Measurements from ENCODE around the gene PLCG2.
"Not testable (repeated sequence)": the region's sequence is repeated elsewhere in the genome, so short reads cannot be mapped to it uniquely, and the experiment has no call there.

The PLCG2 gene

DNA sequence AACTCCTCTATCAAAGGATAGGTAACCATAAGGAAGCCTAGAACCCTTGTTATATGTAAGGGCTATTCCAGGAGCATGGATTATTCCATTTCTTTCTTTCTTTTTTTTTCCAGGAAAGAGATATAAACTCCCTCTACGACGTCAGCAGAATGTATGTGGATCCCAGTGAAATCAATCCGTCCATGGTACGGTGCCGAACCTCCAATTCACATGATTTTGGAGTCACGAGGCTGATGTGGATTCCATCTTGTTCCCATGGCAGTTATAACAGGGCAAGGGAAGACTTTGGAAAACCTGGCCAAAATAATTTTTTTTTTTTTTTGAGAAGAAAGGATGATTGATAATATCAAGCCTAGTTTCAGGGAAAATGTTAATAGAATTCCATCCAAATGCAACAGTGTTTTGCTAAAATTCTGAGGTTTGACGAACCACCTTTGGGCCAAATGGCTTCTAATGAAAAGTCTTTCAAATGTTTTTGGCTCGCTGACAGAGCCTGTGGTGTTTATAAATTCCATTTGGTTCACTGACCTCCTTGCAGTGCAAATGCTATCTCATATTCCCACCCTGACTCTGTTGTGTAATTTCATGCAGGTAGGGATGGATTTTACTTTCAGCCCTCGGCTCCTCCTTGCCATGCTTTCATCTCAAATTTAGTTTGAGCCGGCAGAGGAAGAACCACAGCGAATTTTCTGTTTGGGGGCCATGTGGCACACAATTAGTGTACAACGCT, 142.2 kb downstream of the PLCG2 start:
- no peak for DNase-seq

DNA sequence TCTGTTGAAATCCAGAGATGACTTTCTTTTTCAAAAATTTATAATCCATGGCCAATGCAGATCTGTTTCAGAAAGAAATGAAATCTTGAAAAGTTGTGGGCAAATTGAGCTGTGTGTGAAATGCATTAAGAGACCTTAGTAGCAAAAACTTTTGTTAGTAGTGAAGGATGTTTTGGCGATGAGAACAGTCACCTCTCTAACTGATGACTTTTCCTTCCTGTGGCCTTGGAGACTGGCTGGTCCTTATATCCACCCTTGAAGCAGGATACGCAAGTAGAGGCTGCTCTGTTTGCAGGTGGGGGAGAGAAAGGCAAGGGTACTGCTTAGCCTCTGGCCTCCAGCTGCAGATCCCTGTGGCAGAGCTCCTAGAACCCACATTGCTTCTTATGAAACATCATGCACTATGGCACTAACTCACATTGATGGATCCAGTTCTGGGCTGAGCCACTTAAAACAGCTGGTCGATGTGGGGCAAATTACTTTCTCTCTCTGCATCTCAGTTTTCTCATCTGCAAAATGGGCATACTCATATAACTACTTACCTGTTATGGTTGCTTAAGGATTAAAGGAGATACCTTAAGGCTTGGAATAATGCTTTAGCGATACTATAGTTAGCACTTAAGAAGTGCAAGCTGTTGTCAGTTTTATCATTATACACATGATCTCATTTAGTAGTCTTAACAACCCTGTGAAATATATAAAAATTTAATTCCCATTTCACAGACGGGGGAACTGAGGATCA, 142.9 kb downstream of the PLCG2 start:
- DNase-seq, result no peak

DNA sequence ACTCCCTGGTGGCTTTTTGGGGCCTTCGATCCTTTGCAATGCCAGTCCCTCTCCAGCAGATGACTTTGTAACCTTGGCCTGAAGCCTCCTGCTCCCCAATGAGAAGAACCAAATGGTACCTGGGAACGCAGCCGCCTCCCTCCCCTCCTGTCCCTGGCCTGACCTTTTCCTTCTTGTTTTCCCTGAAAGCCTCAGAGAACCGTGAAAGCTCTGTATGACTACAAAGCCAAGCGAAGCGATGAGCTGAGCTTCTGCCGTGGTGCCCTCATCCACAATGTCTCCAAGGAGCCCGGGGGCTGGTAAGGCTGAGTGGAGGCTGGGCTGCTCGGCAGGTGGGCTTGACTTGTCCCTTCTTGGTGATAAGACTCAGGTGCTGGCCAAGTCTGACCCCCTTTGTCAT, 144.2 kb downstream of the PLCG2 start:
- no peak for DNase-seq

DNA sequence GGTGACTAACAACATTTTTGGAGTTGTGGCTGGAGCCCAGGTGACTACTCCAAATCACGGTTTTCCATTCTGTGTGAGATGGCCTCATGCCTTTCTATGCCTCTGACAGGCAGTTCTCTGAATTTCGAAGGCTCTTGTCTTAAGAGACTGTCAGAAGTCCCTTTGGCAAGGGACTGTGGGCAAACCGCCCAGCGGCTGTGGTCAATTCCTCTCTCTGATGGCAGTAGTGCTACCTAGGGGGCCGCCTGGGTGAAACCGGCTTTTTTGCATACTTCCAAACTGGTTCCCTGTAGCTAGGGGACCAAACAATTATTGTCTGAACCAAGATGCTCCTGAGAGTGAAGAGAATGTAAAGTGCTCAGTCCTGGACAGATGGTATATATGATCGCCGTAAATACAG, 145.9 kb downstream of the PLCG2 start:
- no peak for DNase-seq

DNA sequence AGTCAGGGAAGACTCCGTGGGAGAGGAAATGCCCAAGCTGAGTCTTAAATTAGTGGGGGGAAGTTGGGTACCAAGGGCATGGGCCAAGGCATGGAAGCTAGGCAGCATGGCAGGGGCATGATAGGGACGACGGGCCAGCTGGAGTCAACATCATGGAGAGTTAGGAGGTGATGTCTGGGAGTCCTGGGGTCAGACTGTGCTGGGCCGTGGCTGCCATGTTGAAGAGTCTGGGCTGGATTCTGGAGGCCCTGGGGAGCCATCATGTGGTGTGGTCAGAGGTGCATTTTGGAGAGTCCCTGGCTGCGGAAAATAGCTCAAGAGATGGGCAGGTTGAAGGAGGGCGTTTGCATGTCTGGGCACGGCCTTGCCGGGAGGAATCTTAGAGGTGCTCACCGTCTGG, 146.9 kb downstream of the PLCG2 start:
- DNase-seq, result no peak

DNA sequence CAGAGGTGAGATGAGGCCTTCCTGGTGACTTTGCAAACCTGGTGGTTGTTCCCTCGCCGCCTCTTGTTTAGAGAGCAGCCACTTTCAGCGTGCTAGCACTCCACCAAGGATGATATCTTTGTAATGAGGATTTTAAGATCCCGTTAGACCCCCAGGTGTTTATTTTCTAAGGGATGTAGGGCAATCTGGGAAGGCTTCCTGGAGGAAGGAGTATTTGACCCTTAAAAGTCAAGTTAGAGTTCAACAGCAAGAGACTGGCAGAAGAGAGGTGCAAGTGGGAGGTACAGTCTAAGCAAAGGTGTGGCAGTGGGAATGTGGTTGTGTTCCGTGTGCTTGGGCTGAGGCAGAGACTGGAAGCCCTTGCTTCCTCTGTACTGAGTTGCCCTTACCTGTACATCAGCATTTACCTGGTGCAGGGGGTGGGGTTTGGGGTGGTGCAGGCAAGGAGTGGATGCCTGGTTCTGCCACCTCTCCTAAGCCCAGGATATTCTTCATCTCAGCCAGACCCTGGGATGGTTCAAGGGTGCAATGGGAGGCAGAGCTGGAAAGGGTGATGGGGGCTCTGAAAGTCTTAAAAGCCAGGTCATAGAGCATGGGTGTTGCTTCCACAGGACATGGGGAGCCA, 148.6 kb downstream of the PLCG2 start:
- DNase-seq, result no peak

DNA sequence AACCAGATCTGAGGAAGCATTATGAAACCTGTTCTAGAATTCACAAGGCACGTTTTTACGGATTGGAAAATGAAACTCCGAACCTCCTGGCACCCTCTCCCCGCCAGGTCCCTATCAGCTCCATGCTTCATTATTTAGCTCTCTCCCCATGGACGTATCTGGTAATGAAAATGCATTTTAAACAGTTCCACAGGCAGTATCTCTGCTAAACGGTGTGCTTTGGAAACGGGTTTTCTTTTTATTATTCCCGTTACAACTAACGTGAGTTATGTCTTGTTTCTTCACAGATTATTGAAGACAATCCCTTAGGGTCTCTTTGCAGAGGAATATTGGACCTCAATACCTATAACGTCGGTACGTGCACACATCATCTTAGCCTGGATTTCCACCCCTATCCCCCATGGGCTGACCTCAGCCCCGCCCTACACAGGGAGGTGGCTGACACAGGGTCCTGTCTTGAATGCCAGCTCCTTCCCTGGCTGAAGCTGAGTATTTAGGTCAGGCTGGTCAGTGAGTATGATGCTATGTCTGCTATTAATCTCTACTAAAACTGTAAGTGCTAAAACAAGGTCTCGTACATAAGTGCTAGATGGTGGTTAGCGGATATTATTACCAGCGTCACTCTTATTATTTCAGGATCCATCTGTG, 149.3 kb downstream of the PLCG2 start:
- no peak for DNase-seq

DNA sequence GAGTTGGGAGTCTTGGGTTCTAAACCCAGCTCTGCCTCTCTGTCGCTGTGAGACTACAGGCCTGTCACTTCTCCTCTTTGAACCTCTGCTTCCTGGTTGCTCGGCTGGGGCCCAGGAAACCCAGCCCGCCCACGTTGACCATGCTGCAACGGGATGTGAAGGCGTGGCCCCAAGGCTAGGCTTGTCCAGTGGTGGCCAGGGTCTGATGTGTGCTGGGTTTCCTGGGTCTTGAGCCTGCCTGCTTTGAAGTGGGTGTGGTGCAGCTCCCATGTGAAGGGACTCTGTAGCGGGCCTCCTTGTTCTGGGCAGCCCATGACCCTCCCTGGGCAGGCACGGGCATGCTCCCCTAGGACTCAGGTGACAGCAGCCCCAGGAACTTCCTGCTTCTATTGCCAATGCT, 149.9 kb downstream of the PLCG2 start:
- DNase-seq, result no peak

DNA sequence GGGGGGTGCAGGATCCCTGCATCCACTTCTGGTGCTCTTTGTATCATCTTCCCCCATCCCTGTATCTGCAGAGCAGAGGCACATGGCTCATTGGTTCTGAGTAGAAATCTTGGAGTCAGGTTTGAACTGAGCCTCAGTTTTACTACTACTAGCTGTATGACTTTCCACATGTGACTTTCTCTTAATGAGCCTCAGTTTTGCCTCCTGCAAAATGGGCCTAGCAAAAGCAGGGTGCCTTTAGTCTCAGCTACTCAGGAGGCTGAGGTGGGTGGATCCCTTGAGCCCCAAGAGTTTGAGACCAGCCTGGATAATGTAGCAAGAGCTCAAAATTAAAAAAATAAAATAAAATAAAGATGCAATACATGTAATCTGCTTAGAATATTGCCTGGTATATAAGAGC, 150.8 kb downstream of the PLCG2 start:
- DNase-seq, result no peak

DNA sequence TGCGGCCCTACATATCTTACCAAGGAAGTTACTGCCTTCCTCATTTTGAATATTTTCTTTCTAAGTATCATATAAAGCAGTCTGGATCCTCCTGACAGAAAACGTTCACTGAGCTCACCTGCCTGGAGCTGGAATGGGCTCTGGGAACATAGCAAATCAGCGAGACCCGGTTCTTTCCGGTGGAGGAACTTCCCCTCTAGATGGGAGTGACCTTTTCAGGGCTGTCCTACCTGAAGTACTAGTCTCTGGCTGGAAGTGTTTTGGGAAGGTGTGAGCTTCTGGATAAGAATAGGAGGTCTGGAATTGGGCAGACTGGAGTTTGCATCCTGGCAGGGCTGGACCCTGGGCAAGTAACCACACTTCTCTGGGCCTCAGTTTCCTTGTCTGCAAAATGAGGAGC, 152.8 kb downstream of the PLCG2 start:
- DNase-seq, result no peak

DNA sequence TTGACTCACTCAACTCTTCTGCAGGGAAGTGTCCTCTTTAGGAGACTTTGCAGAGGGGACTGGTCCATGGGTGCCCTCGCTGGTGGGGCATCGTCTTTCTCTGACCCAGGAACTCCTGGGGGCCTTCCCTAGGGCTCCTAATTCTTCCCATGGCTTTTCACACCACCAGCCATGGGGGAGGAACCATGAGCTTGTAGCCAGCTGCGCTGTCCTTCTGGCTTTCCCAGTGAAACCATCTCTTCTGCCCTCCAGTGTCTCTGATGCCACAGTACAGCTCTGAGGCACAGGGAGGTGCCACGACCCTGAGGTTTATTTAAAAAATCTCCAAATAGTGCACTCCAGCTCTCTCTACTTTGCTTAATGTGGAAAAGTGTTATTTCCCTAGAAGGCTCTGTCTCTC, 153.6 kb downstream of the PLCG2 start:
- DNase-seq, result no peak

DNA sequence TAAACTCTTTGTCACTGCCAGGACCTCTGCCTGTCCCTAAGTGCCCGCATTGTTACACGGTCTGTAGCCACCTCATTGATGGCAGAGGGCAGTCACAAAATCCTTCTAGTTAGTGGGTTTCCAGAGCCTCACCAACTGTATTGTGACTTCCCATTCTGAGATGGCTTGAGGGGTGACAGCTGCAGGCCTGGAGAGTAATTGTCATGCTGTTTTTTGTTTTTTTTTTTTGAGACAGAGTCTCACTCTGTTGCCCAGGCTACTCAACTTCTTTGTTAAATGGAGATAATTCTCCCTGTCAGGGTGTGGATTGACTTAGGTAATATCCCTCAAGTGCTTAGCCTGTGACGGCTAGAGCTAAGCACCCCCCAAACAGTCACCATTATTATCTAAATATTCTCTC, 154.3 kb downstream of the PLCG2 start:
- no peak for DNase-seq

DNA sequence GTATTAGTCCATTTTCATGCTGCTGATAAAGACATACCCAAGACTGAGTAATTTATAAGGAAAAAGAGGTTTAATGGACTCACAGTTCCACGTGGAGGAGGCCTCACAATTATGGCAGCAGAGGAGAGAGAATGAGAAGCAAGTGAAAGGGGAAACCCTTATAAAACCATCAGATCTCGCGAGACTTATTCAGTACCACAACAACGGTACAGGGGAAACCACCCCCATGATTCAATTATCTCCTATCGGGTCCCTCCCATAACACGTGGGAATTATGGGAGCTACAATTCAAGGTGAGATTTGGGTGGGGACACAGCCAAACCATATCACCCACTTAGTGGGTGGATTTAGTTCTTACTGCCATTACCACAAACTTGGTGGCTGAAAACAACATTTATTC, 155.6 kb downstream of the PLCG2 start:
- not testable (repeated sequence) for DNase-seq

DNA sequence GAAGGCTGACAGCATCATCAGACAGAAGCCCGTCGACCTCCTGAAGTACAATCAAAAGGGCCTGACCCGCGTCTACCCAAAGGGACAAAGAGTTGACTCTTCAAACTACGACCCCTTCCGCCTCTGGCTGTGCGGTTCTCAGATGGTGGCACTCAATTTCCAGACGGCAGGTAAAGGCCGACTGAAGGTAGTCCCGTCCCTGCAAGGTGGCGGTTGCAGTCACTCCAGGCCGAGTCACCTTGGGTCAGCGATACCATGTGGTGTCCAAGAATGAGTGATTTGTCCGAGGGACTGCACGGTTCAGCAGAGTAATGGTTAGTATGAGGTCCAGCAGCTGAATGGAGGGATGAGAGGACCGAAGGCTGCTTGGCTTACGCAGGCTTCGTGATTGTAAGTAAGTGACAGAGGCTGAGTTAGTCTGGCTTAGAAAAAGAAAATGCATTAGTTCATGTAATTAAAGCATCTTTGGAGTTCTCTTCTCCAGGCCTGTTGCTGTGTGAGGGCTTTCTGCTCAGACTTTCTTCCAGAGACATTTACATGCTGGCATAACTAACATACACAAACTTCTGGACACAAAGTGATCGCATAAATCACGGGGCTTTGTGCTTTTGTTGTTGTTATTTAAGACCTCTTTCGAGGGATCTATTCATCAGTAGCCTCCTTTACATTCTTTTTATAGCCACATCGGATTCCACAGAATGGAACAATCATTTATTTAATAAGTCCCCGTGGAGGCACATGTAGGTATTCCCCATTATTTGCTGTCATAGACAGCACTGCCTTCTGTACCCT, 157.3 kb downstream of the PLCG2 start:
- no peak for DNase-seq

DNA sequence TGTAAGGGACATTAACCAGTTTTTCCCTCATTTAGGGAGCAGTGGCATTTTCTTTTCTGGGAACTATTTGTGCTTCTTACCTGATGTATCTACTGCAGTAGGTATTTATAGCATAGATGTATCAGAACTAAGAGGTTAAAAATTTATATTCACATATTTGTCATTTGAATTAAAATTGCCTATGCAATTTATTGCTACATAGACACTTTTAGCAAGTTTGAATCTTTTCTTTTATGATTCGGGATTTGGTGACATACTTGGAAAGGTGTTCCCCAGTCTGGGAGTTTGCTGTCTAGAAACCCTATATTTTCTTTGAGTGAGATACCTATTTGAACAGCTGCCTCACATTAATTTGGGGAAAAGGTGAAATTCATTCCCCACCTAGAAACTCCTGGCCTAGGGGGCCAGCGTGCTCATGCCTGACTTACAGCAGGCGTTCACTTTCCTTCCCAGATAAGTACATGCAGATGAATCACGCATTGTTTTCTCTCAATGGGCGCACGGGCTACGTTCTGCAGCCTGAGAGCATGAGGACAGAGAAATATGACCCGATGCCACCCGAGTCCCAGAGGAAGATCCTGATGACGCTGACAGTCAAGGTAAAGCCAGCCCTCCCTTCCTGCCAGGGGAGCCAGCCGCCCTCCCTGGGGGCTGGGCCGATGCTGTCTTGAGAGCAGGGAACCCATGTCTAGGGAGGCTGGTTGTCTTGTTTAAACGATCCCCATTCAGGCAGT, 158.4 kb downstream of the PLCG2 start:
- no peak for DNase-seq

DNA sequence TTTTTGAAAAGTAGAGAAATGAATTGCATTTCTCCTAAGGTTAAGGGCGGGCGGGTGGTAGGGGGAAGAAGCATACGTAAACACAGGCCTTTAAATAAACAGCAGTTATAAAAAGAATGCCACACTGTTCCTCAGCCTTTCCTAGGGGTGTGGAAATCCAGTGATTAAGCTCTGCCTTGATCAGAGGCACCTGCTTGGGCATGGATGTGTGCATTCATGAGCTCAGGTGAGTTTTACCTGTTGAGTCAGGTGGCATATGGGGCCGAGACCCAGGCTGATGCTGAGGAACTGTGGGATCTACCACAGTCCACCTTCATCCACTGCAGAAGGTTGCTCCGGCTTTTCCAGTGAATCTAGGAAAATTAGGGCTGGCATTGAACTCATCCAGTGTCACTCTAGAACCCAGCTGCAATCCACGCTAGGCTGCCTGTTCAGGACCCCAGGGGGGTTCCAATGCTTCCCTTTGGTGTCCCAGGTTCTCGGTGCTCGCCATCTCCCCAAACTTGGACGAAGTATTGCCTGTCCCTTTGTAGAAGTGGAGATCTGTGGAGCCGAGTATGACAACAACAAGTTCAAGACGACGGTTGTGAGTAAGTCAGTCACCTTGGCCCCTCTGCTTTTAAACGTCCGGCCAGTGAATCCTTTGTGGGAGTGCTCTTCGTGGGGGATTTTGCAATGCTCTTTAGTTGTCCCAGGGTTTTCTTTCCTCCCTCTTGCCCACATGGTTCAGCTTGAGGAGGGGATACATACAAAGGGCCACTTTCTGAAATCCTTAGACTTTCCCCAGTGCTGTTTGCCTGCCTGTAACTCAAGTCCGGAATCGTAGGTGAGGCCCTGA, 159.5 kb downstream of the PLCG2 start:
- DNase-seq, result no peak

DNA sequence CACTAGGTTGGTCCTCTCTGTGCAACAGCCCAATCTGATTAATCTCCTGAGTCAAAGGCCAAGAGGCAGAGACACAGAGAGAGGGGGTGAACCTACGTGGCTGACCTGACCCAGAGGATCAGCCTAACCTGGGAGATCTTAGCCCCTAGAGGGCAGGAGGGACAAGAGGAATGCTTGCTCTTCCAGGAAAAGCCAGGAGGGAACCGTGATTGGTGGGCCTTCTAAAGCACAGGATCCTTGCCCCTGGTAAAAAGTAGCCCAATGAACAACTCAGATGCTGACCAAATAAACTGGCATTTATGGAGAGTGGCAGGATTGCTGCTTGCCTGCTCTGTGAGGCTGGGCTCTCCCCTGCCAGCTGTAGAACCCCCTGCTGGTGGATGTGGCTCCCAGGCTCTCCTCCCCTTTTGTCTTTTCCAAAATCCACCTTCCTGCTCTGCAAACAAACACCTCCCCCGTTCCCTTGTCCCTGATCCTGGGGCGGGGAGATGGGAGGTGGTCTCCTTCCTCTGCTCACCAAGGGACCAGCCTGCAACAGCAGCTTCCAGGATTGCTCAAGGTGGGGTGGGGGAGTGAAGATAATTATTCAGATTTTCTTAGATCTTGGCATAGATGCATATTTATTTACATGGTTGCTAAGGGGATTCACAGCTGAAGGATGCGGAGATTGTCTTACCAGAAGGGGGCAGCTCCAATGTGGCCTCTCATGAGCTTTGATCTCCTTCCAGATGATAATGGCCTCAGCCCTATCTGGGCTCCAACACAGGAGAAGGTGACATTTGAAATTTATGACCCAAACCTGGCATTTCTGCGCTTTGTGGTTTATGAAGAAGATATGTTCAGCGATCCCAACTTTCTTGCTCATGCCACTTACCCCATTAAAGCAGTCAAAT, 160.3 kb downstream of the PLCG2 start:
- no peak for DNase-seq

DNA sequence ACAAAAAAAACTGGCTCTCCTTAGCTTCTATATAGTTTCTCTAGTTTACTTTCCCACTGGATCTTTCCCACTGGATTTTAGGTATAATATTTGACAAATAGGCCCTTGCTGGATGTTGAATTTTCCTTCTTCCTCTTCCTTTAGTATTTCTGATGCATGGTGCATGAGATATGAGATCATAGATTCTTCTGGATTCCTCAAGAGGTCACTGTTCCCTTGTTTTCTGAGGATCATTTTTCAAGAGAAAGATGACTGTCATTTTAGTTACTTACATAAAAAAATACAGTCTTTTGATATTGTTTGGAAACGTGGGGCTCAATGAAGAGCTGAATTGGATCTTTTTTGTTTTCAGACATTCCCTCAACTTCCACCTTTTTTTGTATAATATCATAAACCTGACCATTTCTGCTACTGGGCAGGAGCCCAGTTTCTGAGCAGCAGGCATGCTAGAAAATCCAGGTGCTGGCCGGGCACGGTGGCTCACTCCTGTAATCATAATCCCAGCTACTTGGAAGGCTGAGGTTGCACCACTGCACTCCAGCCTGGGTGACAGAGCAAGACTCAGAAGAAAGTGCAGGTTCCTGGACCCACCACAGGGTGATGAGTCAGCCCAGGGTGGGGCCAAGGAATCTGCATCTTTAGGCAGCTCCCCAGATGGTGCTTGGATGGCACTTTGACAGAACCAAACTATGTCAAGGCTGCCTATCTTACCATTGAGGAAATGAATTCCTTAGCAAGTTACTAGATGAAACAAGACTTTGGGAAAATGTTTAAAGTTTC, 161.9 kb downstream of the PLCG2 start:
- peak in 1 of 2 donors; percentile 29 for DNase-seq

DNA sequence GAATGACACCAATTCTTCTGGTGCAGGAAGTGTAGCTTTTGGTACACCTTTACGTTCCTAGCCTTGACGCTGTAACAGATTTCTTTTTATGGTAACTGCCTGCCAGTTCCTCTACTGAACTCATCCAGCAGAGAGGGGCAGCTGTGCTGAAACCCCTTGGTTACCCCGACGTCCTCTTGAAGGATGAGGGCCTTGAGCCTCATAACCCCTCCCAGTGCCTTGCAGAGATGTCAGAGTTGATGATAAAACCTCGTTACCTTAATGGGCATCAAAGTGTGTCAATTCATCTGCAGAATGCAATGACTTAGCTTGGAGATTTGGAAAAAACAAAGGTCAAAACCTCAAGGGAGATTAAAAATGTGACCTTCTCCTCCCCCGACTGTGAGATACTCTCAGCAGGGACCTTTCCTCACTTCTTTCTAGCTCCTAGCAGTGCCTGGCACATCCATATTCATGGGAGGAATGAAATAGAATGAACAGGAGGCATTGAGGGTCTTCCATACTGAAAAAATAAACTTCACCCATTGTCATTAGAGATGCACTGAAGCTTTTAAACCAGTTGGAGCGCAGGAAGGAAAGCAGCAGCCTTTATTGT, 163.0 kb downstream of the PLCG2 start:
- no peak for DNase-seq

Measured in CD4-positive, alpha-beta T cell treated with Interferon alpha-2 for 1 hour (primary cell).